C4-2B (cell line): ENCODE results near the gene RNASET2.
A peak's percentile ranks its signal among the peaks of the same experiment; 100 is the strongest.

Experiments
- H3K27ac ChIP-seq: fragments of 450-650 bp; 2 replicates; pipeline ENCODE4 v1.5.1; 2017
- ZFX ChIP-seq: fragments of 450-650 bp; IDR thresholded peaks from 2 replicates; pipeline ENCODE4 v1.6.1; 2017
- TF ChIP-seq, protein P1 (sequence below): fragments of 450-650 bp; conservative IDR thresholded peaks from 2 replicates; pipeline ENCODE4 v1.5.1; 2017; ENCODE audit warnings: mild to moderate bottlenecking

RNASET2 gene

DNA sequence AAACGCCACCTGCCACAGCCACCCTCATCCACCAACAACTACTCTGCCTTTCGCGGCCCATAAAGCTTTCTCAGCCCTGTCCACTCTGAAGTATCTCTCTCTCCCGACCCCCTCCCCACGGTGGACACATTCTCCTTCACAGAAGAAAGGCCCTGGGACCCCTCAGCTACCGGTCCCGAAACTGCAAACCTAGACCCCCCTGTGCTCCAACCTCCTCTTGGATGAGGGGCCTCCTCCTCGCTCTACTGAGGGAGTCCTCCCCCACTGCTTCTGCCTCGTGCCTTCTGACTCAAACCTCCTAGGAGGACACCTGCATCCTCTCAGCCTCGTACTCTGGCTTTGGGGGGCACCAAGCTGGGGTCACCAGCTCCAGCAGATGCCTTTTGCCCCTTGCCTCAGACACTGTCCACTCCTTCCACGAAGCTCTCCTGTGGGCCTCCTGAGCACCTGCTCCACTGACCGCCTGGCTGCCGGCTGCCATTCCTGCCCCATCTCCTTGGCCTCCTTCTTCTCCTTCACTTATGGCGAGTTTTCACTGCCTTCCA lies 24.9 kb downstream of the RNASET2 start:
- H3K27ac ChIP-seq: no peak overlapping the region
- no peak for TF ChIP-seq ZFX
- TF ChIP-seq, protein P1, sequence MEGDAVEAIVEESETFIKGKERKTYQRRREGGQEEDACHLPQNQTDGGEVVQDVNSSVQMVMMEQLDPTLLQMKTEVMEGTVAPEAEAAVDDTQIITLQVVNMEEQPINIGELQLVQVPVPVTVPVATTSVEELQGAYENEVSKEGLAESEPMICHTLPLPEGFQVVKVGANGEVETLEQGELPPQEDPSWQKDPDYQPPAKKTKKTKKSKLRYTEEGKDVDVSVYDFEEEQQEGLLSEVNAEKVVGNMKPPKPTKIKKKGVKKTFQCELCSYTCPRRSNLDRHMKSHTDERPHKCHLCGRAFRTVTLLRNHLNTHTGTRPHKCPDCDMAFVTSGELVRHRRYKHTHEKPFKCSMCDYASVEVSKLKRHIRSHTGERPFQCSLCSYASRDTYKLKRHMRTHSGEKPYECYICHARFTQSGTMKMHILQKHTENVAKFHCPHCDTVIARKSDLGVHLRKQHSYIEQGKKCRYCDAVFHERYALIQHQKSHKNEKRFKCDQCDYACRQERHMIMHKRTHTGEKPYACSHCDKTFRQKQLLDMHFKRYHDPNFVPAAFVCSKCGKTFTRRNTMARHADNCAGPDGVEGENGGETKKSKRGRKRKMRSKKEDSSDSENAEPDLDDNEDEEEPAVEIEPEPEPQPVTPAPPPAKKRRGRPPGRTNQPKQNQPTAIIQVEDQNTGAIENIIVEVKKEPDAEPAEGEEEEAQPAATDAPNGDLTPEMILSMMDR: no peak

DNA sequence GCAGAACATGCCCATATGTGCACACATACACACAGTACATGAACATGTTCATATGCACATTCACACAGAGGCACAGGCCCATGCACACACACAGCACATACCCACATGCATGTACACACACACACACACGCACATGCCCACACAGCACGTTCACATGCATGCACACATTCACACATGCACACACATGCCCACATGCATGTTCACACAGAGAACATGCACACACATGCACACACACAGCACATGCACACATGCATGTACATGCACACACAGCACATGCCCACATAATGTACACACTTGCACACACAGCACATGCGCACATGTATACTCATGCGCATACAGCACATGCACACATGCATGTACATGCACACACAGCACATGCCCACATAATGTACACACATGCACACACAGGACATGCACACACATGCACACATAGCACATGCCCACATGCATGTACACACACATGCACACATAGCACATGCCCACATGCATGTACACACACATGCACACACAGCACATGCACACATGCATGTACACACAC lies 25.9 kb downstream of the RNASET2 start:
- H3K27ac ChIP-seq: peak overlapping the region; percentile 66
- TF ChIP-seq, protein P1: no peak
- no peak for TF ChIP-seq ZFX

DNA sequence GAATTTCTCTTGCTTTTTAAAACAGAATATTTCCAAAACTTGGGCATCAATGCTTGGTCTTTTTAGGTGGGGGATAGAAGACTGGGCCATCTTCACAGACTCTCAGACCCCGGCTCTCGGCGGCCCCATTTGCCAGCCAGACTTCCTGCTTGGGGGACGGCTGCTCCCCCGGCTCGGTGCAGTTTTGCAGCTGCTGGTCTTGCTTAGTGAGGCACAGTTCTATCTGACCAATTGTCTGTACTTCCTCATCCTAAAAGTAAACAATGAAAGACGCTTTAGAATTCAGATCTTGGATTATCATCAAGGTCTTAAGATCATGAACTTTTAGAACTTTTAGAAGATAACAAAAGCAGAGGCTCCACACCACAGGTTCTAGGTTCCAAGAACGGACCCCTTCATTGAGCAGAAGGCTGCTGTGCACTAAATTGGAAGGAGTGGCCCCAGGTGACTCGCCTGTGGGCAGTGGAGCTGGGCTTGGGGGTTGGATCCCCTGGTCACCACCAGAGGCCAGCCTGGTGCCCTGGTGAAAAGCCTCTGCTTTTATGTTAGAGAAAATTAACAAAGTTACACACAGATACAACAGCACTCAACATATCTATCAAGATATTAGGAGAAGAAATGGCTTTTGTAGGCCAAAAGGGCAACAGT lies 26.7 kb downstream of the RNASET2 start:
- TF ChIP-seq, protein P1: no peak; the same call in 1 of the 2 replicates
- TF ChIP-seq ZFX: no peak
- H3K27ac ChIP-seq: peak overlapping the region; percentile 66

DNA sequence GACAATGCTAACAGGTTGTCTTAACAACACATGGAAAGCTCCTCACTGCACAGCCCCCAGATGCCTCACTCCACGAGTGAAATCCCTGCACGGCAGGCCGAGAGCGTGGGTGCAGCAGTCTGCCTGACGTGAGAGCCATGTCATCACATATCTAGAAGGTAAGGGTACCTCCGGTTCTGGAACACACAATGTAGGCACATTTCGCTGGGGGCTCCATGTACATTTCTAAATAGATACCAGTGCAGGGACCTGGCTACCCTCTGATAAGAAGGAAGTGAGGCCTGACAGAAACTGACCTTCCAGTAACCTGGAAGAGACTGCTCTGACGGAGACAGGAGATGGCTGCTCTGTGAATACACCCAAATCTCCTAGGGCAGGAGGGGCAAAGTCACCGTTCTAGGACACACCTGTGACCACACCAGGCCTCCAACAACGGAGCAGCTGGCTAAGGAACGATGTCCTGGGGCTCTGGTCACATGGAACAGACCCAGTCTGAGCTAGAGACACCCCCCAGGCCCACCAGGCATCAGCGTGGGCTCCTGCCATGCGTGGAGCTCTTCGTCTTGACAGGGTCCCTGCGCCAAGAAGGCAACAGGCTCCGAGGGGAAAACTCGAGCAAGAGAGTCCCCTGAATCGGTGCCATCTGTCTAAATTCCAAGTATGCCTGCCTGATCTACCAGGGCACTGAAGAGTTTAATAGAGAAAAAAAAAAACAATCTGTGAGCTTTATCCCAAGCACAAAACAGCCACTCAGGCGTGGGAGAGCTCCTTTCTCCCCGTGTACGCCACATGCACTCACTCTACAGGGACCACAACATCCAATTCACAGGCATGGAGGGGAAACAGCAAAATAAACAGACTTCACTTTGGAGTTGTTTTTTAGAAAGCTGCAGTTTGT lies 27.5 kb downstream of the RNASET2 start:
- TF ChIP-seq ZFX: no peak
- TF ChIP-seq, protein P1: no peak
- peak overlapping the region; percentile 66 for H3K27ac ChIP-seq

DNA sequence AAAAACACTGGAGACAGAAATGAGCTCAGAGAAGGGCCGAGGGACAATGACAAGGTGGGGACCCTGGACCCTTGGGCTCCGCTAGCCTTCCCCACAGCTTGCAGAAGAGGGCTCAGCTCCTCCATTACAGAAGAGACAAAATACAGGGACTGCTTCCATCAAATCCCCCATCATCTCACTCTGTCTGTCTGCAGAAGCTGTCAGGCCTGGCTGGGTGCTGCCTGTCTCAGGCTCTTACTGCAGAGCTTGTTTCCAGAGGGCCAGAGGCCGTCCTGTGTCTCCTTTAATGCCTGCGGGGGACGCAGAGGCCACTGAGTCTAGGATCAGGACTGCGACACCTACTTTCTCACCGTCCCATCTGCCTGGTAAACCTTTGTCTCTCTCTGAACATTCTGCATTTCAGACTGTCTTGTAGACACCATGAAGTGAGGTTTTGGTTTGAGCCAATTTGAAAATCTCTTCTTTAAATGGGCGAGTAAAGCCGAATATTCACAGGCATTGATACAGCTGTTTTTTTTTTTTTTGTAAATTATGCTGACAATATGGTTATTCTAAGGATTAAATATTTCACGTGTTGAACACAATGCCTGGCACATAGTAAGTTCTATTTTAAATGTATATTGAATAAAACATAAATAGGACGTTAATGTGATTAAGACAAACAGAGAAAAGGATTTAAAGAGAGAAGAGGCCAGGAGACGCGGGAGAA lies 28.3 kb downstream of the RNASET2 start:
- no peak overlapping the region for H3K27ac ChIP-seq
- TF ChIP-seq ZFX: no peak
- TF ChIP-seq, protein P1: no peak

DNA sequence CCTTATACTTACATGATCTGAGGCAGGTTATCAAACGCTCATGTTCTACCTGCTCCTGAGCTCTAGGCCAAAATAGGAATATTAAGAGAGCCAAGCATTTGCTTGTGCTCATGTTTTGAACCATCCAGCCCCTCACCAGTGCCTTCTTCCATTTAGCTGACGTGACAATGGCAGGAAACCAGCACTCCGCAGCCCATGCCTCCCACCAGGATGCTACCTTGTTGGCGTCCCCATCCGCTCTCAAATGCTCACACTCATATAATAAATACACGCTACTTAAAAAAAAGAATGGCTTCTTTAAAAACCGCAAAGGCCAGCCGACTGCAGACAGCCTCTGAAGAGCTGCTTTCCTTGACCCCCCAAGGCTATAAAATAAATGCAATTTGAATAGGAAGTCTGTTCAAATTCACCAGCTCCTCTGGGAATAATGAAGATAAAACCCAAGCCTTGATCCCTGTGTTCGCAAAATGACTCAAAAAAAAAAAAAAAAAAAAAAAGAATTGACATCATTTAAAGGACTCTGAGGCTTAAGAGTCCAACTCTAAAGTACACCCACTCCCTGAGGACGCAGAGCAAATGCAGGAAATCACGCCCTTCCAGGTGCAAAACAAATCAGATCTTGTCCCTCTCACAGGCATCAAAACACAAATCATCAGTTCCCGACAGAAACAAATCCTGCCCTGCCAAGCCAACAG lies 29.0 kb downstream of the RNASET2 start:
- TF ChIP-seq, protein P1: no peak
- no peak for TF ChIP-seq ZFX
- no peak overlapping the region for H3K27ac ChIP-seq
